ENCODE measurements around the gene LIPI.
"Not testable (repeated sequence)": the region's sequence is repeated elsewhere in the genome, so short reads cannot be mapped to it uniquely, and the experiment has no call there.

The LIPI gene

GRCh38 chr21:14071902-14072734, 138.6 kb downstream of the LIPI start:
- no peak for DNase-seq

DNA sequence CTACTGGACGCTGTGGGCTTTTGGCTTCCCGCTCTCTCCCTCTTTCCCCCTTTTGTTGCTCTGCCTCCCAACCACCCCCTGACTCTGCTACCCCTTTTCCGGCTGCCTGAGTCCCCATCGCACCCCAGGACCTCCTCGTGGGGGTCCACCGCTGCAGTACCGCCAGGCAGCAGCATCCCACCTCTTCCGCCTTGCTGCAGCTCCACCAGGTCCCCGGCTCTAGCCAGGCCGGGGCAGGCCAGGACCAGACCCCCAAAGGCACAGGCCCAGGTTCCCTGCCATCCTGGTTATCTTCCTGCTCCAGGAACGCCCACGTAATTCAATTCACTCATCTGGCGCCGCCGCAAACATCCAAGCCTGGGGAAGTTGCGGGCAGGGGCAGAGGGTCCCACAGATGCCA, 139.8 kb downstream of the LIPI start:
- no peak for DNase-seq

DNA sequence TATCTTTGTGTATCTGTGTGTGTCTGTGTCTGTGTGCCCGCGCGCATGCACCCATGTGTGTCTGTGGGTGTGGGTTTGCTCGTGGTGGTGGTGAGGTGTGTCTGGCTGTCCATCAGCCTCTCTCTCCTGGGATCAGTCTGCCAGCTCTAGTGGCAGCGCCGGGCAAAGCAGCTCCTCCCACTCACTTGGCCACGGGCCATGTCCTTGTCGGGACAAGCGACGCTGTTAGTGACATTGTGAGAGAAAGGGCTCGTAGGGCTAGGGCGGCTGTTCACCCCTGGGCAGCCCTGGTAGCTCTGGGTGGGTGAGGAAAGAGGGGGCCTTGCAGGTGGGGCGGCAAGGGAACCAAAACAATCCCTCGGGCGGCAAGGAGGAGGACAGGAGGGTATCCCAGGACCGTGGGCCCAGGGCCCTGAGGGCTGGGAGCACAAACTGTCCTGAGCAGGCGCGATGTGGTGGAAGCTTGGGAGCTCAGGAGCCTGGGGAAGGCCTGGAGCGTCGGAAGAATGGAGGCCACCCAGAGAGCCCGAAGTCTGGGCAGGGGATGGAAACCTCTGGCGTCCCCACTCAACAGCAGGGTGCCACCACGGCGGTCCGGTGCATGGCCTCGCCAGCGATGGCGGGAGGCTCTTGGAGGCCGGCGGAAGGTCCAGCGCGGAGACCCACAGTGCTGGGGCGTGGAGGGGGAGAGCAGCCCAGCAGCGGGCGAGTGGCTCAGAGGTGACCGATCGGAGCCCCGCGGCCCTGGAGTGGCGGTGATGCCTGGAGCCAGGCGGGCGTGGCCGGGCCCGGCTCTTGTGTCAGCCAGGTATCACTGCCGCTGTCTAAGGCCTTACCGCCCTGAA, 140.5 kb downstream of the LIPI start:
- no peak for DNase-seq

DNA sequence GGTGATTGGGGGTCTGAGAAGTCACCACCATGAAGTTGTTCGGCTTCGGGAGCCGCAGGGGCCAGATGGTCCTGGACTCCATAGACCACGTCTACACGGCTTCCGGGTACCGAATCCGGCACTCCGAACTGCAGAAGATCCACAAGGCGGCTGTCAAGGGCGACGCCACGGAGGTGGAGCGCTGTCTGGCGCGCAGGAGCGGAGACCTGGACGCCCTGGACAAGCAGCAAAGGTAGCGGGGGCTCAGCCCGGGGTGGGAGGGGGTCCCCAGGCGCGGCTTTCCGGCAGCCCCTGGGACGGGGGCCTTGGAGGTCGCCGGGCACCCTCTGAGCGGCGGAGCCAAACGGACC, 146.5 kb downstream of the LIPI start:
- no peak for DNase-seq

GRCh38 chr21:14063620-14064295, 147.0 kb downstream of the LIPI start:
- not testable (repeated sequence) for DNase-seq

DNA sequence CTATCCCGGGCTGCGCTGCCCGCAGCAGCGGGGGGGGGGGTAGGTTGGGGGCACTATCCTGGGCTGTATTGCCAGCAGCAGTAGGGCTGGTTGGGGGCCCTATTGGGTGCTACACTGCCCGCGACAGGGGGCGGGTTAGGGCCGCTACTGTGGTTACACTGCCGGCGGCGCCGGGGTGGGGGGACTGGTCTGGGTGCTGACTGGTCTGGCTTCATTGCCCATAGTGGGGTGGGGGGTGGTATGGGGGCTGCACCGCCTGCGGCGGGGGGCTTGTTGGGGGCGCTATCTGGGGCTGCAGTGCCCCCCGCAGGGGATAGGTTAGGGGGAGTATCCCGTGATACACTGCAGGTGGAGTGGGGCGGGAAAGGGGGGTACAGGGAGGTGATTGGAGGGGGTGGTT, 148.1 kb downstream of the LIPI start:
- DNase-seq: not testable (repeated sequence)

- not testable (repeated sequence) for DNase-seq
These were observed 148.9 kb downstream of the LIPI start for GRCh38 chr21:14061820-14062219.

GRCh38 chr21:14058995-14059627, 151.6 kb downstream of the LIPI start:
- DNase-seq: not testable (repeated sequence)
